Endothelial cell of umbilical vein (primary cell): ENCODE data around the gene KCNMA1. TPM values are rescaled to one million over a fixed set of nuclear protein-coding genes. Genes with fewer than 3 reads are reported as not detected.

Source experiments
- BruUV-seq: library from RNA; stranded (reverse); fragments of 400-500 nt; replicated peaks from 2 replicates; lab custom pipeline; 2021; lab: Mats Ljungman, UMichigan
- CTCF ChIA-PET: fragments of 300-600, 350-600 bp; sonication (Branson Sonifier 250); formaldehyde crosslinking; loops from one replicate; lab custom pipeline; 2021; ENCODE audit warnings: antibody characterized with exemption, inconsistent platforms; lab: Charles Lee
- POLR2A ChIA-PET: fragments of 300-600, 350-600 bp; sonication (Branson Sonifier 250); formaldehyde crosslinking; loops from one replicate; lab custom pipeline; 2021; ENCODE audit warnings: antibody characterized with exemption, inconsistent platforms; lab: Charles Lee
- DNase-seq: peaks from one replicate; pipeline ENCODE4 v3.0.0-alpha.2; 2011; ENCODE audit warnings: low read depth, low spot score
- FAIRE-seq: peaks from 2 replicates; lab custom pipeline; 2011; peaks lifted over from hg19 to GRCh38; lab: Jason Lieb, UNC
- H2AFZ ChIP-seq: 2 replicates; pipeline ENCODE4 v1.6.0; 2012; ENCODE audit warnings: low read depth, low read length, control low read depth, inconsistent platforms
- H3K27ac ChIP-seq: 2 replicates; pipeline ENCODE4 v1.5.1; 2011; ENCODE audit warnings: low read depth, mild to moderate bottlenecking, control low read depth, low read length, moderate library complexity; ENCODE audit not compliant: insufficient read depth
- H3K27me3 ChIP-seq, 2 experiments: 2 replicates each; pipeline versions ENCODE4 v1.6.0 to v1.6.1; 2011; ENCODE audit warnings: low read length in 2 of 2, mixed read lengths in 1 of 2; ENCODE audit not compliant: control insufficient read depth in 2 of 2, insufficient read depth in 2 of 2
- H3K36me3 ChIP-seq, 2 experiments: 2 replicates in 1 of 2; 3 replicates in 1 of 2; pipeline ENCODE4 v1.5.1; 2011; ENCODE audit warnings: low read length in 2 of 2, mild to moderate bottlenecking in 1 of 2, moderate library complexity in 1 of 2; ENCODE audit not compliant: control insufficient read depth in 2 of 2, insufficient read depth in 2 of 2; ENCODE audit errors: extremely low read depth in 1 of 2
- H3K4me1 ChIP-seq: 3 replicates; pipeline ENCODE4 v1.5.1; 2011; ENCODE audit warnings: mild to moderate bottlenecking, low read length; ENCODE audit not compliant: control insufficient read depth, insufficient read depth; ENCODE audit errors: extremely low read depth
- H3K4me2 ChIP-seq: 2 replicates; pipeline ENCODE4 v1.6.1; 2011; ENCODE audit warnings: low read length, control low read depth, mixed read lengths; ENCODE audit not compliant: insufficient read depth
- H3K4me3 ChIP-seq, 3 experiments: fragments of 200-600 bp in 1 of 3; sonication (generic), shearing (Covaris generic) in 1 of 3; replicated peaks in 1 of 3; 2 replicates each; pipeline ENCODE4 v1.5.1; 2011 to 2016; ENCODE audit warnings: control low read depth in 3 of 3, low read length in 3 of 3, mild to moderate bottlenecking in 2 of 3, inconsistent platforms in 1 of 3, low read depth in 1 of 3, moderate library complexity in 1 of 3; ENCODE audit not compliant: insufficient read depth in 1 of 3
- H3K79me2 ChIP-seq: 2 replicates; pipeline ENCODE4 v1.6.0; 2012; ENCODE audit warnings: low read length, inconsistent platforms; ENCODE audit not compliant: control insufficient read depth, insufficient read depth
- H3K9ac ChIP-seq: replicated peaks from 2 replicates; pipeline ENCODE3; 2011; ENCODE audit warnings: low read length, control low read depth; ENCODE audit not compliant: insufficient read depth; ENCODE audit errors: extremely low read depth
- H3K9me1 ChIP-seq: replicated peaks from 3 replicates; pipeline ENCODE4 v1.6.0; 2011; ENCODE audit warnings: mild to moderate bottlenecking, low read length; ENCODE audit not compliant: control insufficient read depth, insufficient read depth; ENCODE audit errors: extremely low read depth
- H3K9me3 ChIP-seq: replicated peaks from 2 replicates; pipeline ENCODE4 v1.5.1; 2012; ENCODE audit warnings: low read length, inconsistent platforms; ENCODE audit not compliant: control insufficient read depth, insufficient read depth
- H4K20me1 ChIP-seq: replicated peaks from 2 replicates; pipeline ENCODE3; 2011; ENCODE audit warnings: mild to moderate bottlenecking, low read length; ENCODE audit not compliant: control insufficient read depth, insufficient read depth; ENCODE audit errors: extremely low read depth
- EZH2 ChIP-seq: IDR thresholded peaks from 2 replicates; pipeline ENCODE4 v1.6.1; 2012; ENCODE audit warnings: borderline replicate concordance, low read depth, mild to moderate bottlenecking, moderate library complexity, low read length, inconsistent platforms; ENCODE audit not compliant: severe bottlenecking
- FOS ChIP-seq: IDR thresholded peaks from 2 replicates; pipeline ENCODE4 v1.6.1; 2011; ENCODE audit warnings: mild to moderate bottlenecking, low read length, moderate library complexity, borderline replicate concordance; ENCODE audit not compliant: insufficient read depth
- GATA2 ChIP-seq: IDR thresholded peaks from 2 replicates; pipeline ENCODE4 v1.7.0; 2011; ENCODE audit warnings: low read depth, mild to moderate bottlenecking, moderate library complexity, mixed read lengths, low read length; ENCODE audit not compliant: insufficient read length, insufficient read depth
- JUN ChIP-seq: IDR thresholded peaks from 2 replicates; pipeline ENCODE4 v1.6.1; 2011; ENCODE audit warnings: borderline replicate concordance, low read depth; ENCODE audit not compliant: insufficient read length, insufficient read depth
- MYC ChIP-seq: IDR thresholded peaks from one replicate; pipeline ENCODE4 v1.6.1; 2011; ENCODE audit warnings: mild to moderate bottlenecking, low read depth, low read length
- POLR2A ChIP-seq: IDR thresholded peaks from 2 replicates; pipeline ENCODE4 v1.6.1; 2012; ENCODE audit warnings: low read depth, mild to moderate bottlenecking, control low read depth, low read length
- POLR2AphosphoS5 ChIP-seq: IDR thresholded peaks from 2 replicates; pipeline ENCODE4 v1.6.1; 2012; ENCODE audit warnings: low read depth, mild to moderate bottlenecking, control low read depth, low read length, moderate library complexity; ENCODE audit not compliant: insufficient read depth
- dilution Hi-C: fragments of 300-500 bp; cut with MboI; formaldehyde crosslinking; loops from one replicate; pipeline ENCODE4 v1.15.0; 2019; ENCODE audit warnings: low sequenced_read_pairs; ENCODE audit not compliant: extremely low pct_ligation_motif_present
- intact Hi-C: fragments of 100-400 bp; cut with micrococcal nuclease; formaldehyde crosslinking; loops from one replicate; pipeline ENCODE4 v1.10.0; 2022
- polyA plus RNA-seq, 4 experiments: library from polyadenylated mRNA; depleted of rRNA in 3 of 4; stranded (reverse) in 3 of 4; unstranded in 1 of 4; fragments of >200 nt; gene quantifications; 2 replicates each; pipeline versions ENCODE4 v1.2.1 to v1.2.3, GENCODE V29; 2011 to 2012; ENCODE audit warnings: missing spikeins in 1 of 4
- total RNA-seq: library from RNA; stranded (reverse); gene quantifications from 2 replicates; pipeline ENCODE4 v1.2.3, GENCODE V29; 2021
- TF ChIP-seq, protein P1 (sequence below), 2 donors: IDR thresholded peaks; 1 replicate in 1 of 2; 2 replicates in 1 of 2; pipeline ENCODE4 v1.5.1; 2011; ENCODE audit warnings: low read length in 2 of 2, mild to moderate bottlenecking in 2 of 2, moderate library complexity in 2 of 2, control low read depth in 1 of 2, inconsistent platforms in 1 of 2, low read depth in 1 of 2; ENCODE audit not compliant: insufficient read depth in 1 of 2; ENCODE audit errors: extremely low read depth in 1 of 2
- TF ChIP-seq, protein P2 (sequence below): IDR thresholded peaks from 2 replicates; pipeline ENCODE4 v1.6.1; 2011; ENCODE audit not compliant: insufficient read depth, insufficient read length

The KCNMA1 gene
- total and polyA plus RNA-seq, 2 donors (not counting 3 experiments of a cell fraction or from before 2014, with no cell fraction given): 0.10 to 0.82 TPM

DNA sequence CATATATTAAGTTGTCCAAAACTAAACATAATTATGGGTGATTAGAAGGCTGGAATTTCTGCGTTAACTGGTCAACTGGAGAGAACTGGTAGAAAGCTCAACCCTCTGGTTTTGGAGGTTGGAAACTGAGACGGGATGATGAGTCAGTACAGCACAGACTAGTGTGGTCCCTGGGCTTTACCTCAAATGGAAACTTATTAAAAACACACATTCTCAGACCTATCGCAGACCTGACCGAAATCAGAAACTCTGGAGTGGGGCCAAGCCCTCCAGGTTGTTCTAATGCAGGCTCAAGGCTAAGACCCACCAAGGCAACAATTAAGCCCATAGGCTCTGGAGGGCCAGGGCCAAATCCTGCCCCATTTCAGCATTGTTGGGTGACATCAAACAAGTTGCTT lies 136.9 kb downstream of the KCNMA1 start:
- Histone ChIP-seq H3K4me2 (no peak overlapping the region), H3K9me3 (no peaks in the 10 kb centered on the region), H3K27me3 (peaks cover 0 to 2% of the 10 kb centered on the region in 2 experiments), H2AFZ (no peak overlapping the region), H3K79me2 (no peaks in the 10 kb centered on the region), H4K20me1 (no peaks in the 10 kb centered on the region), H3K4me3 (no peak overlapping the region), H3K27ac (no peak overlapping the region), H3K9ac (no peak overlapping the region), H3K36me3 (no peaks in the 10 kb centered on the region), H3K9me1 (no peaks in the 10 kb centered on the region), H3K4me1 (no peaks in the 10 kb centered on the region)
- DNase-seq (no peak), FAIRE-seq (no peak)
- no TSS peak for BruUV-seq
- intact Hi-C loops (no loop called here), dilution Hi-C loops (no loop called here)
- TF ChIP-seq FOS (no peak), MYC (no peak), EZH2 (no peak), POLR2A (no peak), GATA2 (no peak), POLR2AphosphoS5 (no peak), JUN (no peak)
- TF ChIP-seq, protein P1, sequence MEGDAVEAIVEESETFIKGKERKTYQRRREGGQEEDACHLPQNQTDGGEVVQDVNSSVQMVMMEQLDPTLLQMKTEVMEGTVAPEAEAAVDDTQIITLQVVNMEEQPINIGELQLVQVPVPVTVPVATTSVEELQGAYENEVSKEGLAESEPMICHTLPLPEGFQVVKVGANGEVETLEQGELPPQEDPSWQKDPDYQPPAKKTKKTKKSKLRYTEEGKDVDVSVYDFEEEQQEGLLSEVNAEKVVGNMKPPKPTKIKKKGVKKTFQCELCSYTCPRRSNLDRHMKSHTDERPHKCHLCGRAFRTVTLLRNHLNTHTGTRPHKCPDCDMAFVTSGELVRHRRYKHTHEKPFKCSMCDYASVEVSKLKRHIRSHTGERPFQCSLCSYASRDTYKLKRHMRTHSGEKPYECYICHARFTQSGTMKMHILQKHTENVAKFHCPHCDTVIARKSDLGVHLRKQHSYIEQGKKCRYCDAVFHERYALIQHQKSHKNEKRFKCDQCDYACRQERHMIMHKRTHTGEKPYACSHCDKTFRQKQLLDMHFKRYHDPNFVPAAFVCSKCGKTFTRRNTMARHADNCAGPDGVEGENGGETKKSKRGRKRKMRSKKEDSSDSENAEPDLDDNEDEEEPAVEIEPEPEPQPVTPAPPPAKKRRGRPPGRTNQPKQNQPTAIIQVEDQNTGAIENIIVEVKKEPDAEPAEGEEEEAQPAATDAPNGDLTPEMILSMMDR (IDR thresholded peaks at IDR 0.05; ENCODE audit: extremely low read depth in 1 of 2, insufficient read depth in 1 of 2, low read depth in 1 of 2, low read length in 2 of 2): no peak
- TF ChIP-seq, protein P2, sequence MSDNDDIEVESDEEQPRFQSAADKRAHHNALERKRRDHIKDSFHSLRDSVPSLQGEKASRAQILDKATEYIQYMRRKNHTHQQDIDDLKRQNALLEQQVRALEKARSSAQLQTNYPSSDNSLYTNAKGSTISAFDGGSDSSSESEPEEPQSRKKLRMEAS: no peak
- ChIA-PET CTCF (no interaction called here), POLR2A (no interaction called here)
